Adrenal gland (tissue), 5 donors: ENCODE data around the gene ALDH8A1.

Experiments used
- CTCF ChIP-seq, 6 experiments: fragments of 450-650 bp in 4 of 6; fragments of 200-600 bp in 2 of 6; sonication (generic) in 1 of 6; IDR thresholded peaks; 1 replicate in 5 of 6; 2 replicates in 1 of 6; pipeline versions ENCODE4 v1.5.1 to v1.8.0; 2016 to 2021; ENCODE audit warnings: antibody characterized with exemption in 6 of 6, mild to moderate bottlenecking in 2 of 6, moderate library complexity in 1 of 6
- POLR2A ChIP-seq, 2 donors: fragments of 450-650 bp; IDR thresholded peaks; one replicate each; pipeline ENCODE4 v1.6.1; 2017; ENCODE audit warnings: antibody characterized with exemption in 2 of 2, mild to moderate bottlenecking in 2 of 2, moderate library complexity in 1 of 2
- donor health status: DM: no; HTN: no; CAD: no.

GRCh38 chr6:134959603-134960002, 9.7 kb upstream of the ALDH8A1 start:
- no peak for TF ChIP-seq CTCF (IDR thresholded peaks at IDR 0.05)
- TF ChIP-seq POLR2A (IDR thresholded peaks at IDR 0.05) = no peak
